ENCODE results near the gene SLC24A4. TPM values are rescaled to one million over a fixed set of nuclear protein-coding genes. Genes with fewer than 3 reads are reported as not detected.

Gene SLC24A4
- total RNA-seq, 1 experiment from 2014 or later: not detected

DNA sequence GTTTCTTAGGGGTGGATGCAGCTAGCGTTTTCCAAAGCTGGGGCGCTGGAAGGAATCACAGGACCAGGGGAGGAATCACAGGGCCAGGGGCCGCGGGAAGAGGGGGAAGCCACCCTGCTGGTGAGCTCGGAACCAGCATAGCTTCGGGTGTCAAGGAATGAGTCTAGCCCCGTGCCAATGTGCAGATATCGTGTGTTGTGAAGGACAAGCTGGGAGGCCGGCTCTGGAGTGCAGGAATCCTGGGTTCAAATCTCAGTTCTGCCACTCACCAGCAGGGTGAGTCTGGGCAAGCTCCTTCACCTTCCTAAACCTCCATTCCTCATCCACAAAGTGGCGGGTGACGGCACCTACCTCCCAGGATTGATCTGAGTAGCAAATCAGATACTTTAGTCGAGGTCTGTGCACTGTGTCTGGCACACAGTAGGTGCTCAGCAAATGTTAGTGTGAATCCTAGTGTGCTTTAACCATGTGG, 137.0 kb downstream of the SLC24A4 start:
- Histone ChIP-seq H3K9ac (ENCODE audit: low read length) (no peak overlapping the region), H3K36me3 (ENCODE audit: control insufficient read depth in 1 of 2, insufficient read depth in 2 of 2, low read length in 2 of 2) (no peaks in the 10 kb centered on the region), H3K27me3 (ENCODE audit: insufficient read depth, low read length) (no peaks in the 10 kb centered on the region), H3K4me1 (ENCODE audit: control insufficient read depth in 1 of 2, insufficient read depth in 2 of 2, low read length in 2 of 2) (peaks cover 0 to 12% of the 10 kb centered on the region in 2 experiments; a peak in 2 of 4 replicates), H3K27ac (ENCODE audit: low read depth, low read length) (no peak overlapping the region), H4K20me1 (ENCODE audit: insufficient read depth) (no peaks in the 10 kb centered on the region), H3K4me3 (replicated peaks in 1 of 2; ENCODE audit: low read depth in 1 of 2, low read length in 2 of 2) (no peak overlapping the region), H2AFZ (ENCODE audit: low read depth, low read length, poor library complexity, severe bottlenecking) (no peak overlapping the region), H3K9me3 (ENCODE audit: control insufficient read depth in 1 of 2, insufficient read depth in 1 of 2, low read depth in 1 of 2, low read length in 2 of 2) (no peaks in the 10 kb centered on the region), H3K4me2 (ENCODE audit: low read length) (no peak overlapping the region), H3K79me2 (ENCODE audit: insufficient read depth, low read length) (no peaks in the 10 kb centered on the region), H3K9me2 (ENCODE audit: insufficient read depth) (no peaks in the 10 kb centered on the region)
- BruUV-seq (replicated peaks): no TSS peak
- intact Hi-C loops (cut with micrococcal nuclease): no loop called here
- ChIA-PET CTCF (interaction anchor here (0.8 to 1.6 kb wide), 4 partner anchors 9 to 219 kb away, joined by 3 to 4 read pairs (median 4); no protein-coding TSS in a partner anchor), RAD21 (ENCODE audit: low non-redundant PET in 1 of 2, low total read pairs in 2 of 2, uncharacterized antibody in 2 of 2, unreplicated experiment in 2 of 2) (interaction anchor here in 1 of 2 experiments (0.7 kb wide), 1 partner anchor 227 kb away, joined by 3 read pairs; no protein-coding TSS in a partner anchor), POLR2A (no interaction called here)
- no peak for TF ChIP-seq TCF7L2 (IDR thresholded peaks at IDR 0.05; ENCODE audit: borderline replicate concordance, extremely low read depth, insufficient read depth, insufficient read length)
- TF ChIP-seq CEBPB (IDR thresholded peaks at IDR 0.05; ENCODE audit: low read depth): no peak
- no peak for TF ChIP-seq CBX3 (IDR thresholded peaks at IDR 0.05; ENCODE audit: low read depth)
- no peak for TF ChIP-seq JUND (IDR thresholded peaks at IDR 0.05)
- no peak for TF ChIP-seq FOSL1 (IDR thresholded peaks at IDR 0.05; ENCODE audit: low read depth)
- peak; percentile 47 for TF ChIP-seq RAD21 (IDR thresholded peaks at IDR 0.05; ENCODE audit: low read depth)
- TF ChIP-seq SRF (IDR thresholded peaks at IDR 0.05; ENCODE audit: low read depth): no peak
- TF ChIP-seq SIN3A (IDR thresholded peaks at IDR 0.05; ENCODE audit: low read depth): no peak
- TF ChIP-seq, protein P1, sequence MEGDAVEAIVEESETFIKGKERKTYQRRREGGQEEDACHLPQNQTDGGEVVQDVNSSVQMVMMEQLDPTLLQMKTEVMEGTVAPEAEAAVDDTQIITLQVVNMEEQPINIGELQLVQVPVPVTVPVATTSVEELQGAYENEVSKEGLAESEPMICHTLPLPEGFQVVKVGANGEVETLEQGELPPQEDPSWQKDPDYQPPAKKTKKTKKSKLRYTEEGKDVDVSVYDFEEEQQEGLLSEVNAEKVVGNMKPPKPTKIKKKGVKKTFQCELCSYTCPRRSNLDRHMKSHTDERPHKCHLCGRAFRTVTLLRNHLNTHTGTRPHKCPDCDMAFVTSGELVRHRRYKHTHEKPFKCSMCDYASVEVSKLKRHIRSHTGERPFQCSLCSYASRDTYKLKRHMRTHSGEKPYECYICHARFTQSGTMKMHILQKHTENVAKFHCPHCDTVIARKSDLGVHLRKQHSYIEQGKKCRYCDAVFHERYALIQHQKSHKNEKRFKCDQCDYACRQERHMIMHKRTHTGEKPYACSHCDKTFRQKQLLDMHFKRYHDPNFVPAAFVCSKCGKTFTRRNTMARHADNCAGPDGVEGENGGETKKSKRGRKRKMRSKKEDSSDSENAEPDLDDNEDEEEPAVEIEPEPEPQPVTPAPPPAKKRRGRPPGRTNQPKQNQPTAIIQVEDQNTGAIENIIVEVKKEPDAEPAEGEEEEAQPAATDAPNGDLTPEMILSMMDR (IDR thresholded peaks at IDR 0.05 in 2 of 3, conservative IDR thresholded peaks at IDR 0.05 in 1 of 3; ENCODE audit: borderline replicate concordance in 1 of 3, insufficient read depth in 1 of 3, low read depth in 2 of 3, low read length in 2 of 3): peak; percentile 19 to 42 (median 40); a peak in 5 of 6 replicates
- TF ChIP-seq, protein P2, sequence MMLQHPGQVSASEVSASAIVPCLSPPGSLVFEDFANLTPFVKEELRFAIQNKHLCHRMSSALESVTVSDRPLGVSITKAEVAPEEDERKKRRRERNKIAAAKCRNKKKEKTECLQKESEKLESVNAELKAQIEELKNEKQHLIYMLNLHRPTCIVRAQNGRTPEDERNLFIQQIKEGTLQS (IDR thresholded peaks at IDR 0.05): no peak
- DNase-seq (ENCODE audit: low read depth, low spot score) (no peak), ATAC-seq (peak; percentile 39; the same call in 1 of the 2 replicates)
